DND-41 (cell line): ENCODE data around the gene PNMT.

Experiments
- CTCF ChIP-seq: IDR thresholded peaks from 2 replicates; pipeline ENCODE4 v1.5.1; 2012; ENCODE audit warnings: borderline replicate concordance, low read length, moderate library complexity, mild to moderate bottlenecking; ENCODE audit not compliant: poor library complexity, severe bottlenecking; ENCODE audit errors: extremely low read depth
- EZH2 ChIP-seq: IDR thresholded peaks from 3 replicates; pipeline ENCODE4 v1.6.1; 2012; ENCODE audit warnings: borderline replicate concordance, low read depth, mild to moderate bottlenecking, moderate library complexity, low read length, inconsistent platforms; ENCODE audit not compliant: severe bottlenecking

- TF ChIP-seq CTCF (peak; percentile 24), EZH2 (no peak)
Observed at GRCh38 chr17:39687546-39688474, 19.6 kb downstream of the PNMT start, which contains the start of gene PGAP3.
